ENCODE results near the gene PRR33.

PRR33 gene

GRCh38 chr11:1922481-1923081 lies 30.9 kb upstream of the PRR33 start:
- Histone ChIP-seq H3K4me3 (replicated peaks; ENCODE audit: low read depth, low read length) (no peak overlapping the region), H3K36me3 (ENCODE audit: control insufficient read depth, insufficient read depth, low read length) (no peaks in the 10 kb centered on the region), H3K27me3 (replicated peaks; ENCODE audit: control insufficient read depth, insufficient read depth, low read length) (no peaks in the 10 kb centered on the region; the same call in 1 of the 2 replicates)
- DNase-seq (ENCODE audit: extremely low read depth, insufficient read length), result no peak
- TF ChIP-seq CTCF (IDR thresholded peaks at IDR 0.05; ENCODE audit: insufficient read depth, low read length, poor library complexity, severe bottlenecking), result no peak

GRCh38 chr11:1921574-1922141 lies 30.0 kb upstream of the PRR33 start:
- no peak for TF ChIP-seq CTCF (IDR thresholded peaks at IDR 0.05; ENCODE audit: insufficient read depth, low read length, poor library complexity, severe bottlenecking)
- H3K4me3 ChIP-seq (replicated peaks; ENCODE audit: low read depth, low read length), result no peak overlapping the region
- H3K36me3 ChIP-seq (ENCODE audit: control insufficient read depth, insufficient read depth, low read length), result no peaks in the 10 kb centered on the region
- DNase-seq (ENCODE audit: extremely low read depth, insufficient read length), result no peak
- no peaks in the 10 kb centered on the region; the same call in 1 of the 2 replicates for H3K27me3 ChIP-seq (replicated peaks; ENCODE audit: control insufficient read depth, insufficient read depth, low read length)

- Histone ChIP-seq H3K36me3 (ENCODE audit: control insufficient read depth, insufficient read depth, low read length) (no peaks in the 10 kb centered on the region), H3K4me3 (replicated peaks; ENCODE audit: low read depth, low read length) (no peak overlapping the region), H3K27me3 (replicated peaks; ENCODE audit: control insufficient read depth, insufficient read depth, low read length) (no peaks in the 10 kb centered on the region; the same call in 1 of the 2 replicates)
- no peak for TF ChIP-seq CTCF (IDR thresholded peaks at IDR 0.05; ENCODE audit: insufficient read depth, low read length, poor library complexity, severe bottlenecking)
- no peak for DNase-seq (ENCODE audit: extremely low read depth, insufficient read length)
These were observed 29.3 kb upstream of the PRR33 start for GRCh38 chr11:1920909-1921573.

- H3K27me3 ChIP-seq (replicated peaks; ENCODE audit: control insufficient read depth, insufficient read depth, low read length), result no peaks in the 10 kb centered on the region; the same call in 1 of the 2 replicates
- no peak for DNase-seq (ENCODE audit: extremely low read depth, insufficient read length)
- no peak for TF ChIP-seq CTCF (IDR thresholded peaks at IDR 0.05; ENCODE audit: insufficient read depth, low read length, poor library complexity, severe bottlenecking)
- no peak overlapping the region for H3K4me3 ChIP-seq (replicated peaks; ENCODE audit: low read depth, low read length)
- H3K36me3 ChIP-seq (ENCODE audit: control insufficient read depth, insufficient read depth, low read length), result no peaks in the 10 kb centered on the region
These were observed 28.6 kb upstream of the PRR33 start for GRCh38 chr11:1920128-1920908.

- TF ChIP-seq CTCF (IDR thresholded peaks at IDR 0.05; ENCODE audit: insufficient read depth, low read length, poor library complexity, severe bottlenecking), result no peak
These were observed 27.9 kb upstream of the PRR33 start, which contains the start of gene TNNT3 for GRCh38 chr11:1919391-1920127. Gene TNNT3 (plus strand): TSS chr11:1919703. CDS start chr11:1922875, 3,172 bp downstream.

More at GRCh38 chr11:1919391-1920127, 27.9 kb upstream of the PRR33 start, which contains the start of gene TNNT3:
- no peaks in the 10 kb centered on the region for H3K36me3 ChIP-seq (ENCODE audit: control insufficient read depth, insufficient read depth, low read length)
- DNase-seq (ENCODE audit: extremely low read depth, insufficient read length), result no peak
- no peaks in the 10 kb centered on the region; the same call in 1 of the 2 replicates for H3K27me3 ChIP-seq (replicated peaks; ENCODE audit: control insufficient read depth, insufficient read depth, low read length)
- no peak within 1 kb of the TSS for H3K4me3 ChIP-seq (replicated peaks; ENCODE audit: low read depth, low read length)

Data from GM06990 (cell line).